AG09319 (cell line): ENCODE measurements around the gene C6orf15.

Source experiments
- DNase-seq: peaks from one replicate; pipeline ENCODE4 v3.0.0-alpha.2; 2010; ENCODE audit warnings: low read depth; ENCODE audit errors: extremely low read depth
- CTCF ChIP-seq: IDR thresholded peaks from 2 replicates; pipeline ENCODE4 v1.5.1; 2011; ENCODE audit warnings: low read depth, mild to moderate bottlenecking, inconsistent platforms, low read length, moderate library complexity

The C6orf15 gene

GRCh38 chr6:31090973-31091364 lies 21.4 kb downstream of the C6orf15 start:
- no peak for TF ChIP-seq CTCF

GRCh38 chr6:31090275-31090972 lies 22.0 kb downstream of the C6orf15 start:
- no peak for DNase-seq
- TF ChIP-seq CTCF: no peak

More at GRCh38 chr6:31090973-31091364, 21.4 kb downstream of the C6orf15 start:
- no peak for DNase-seq

GRCh38 chr6:31087494-31088089 lies 24.8 kb downstream of the C6orf15 start:
- peak; percentile 63 for DNase-seq
- peak; percentile 79 for TF ChIP-seq CTCF

- TF ChIP-seq CTCF: no peak
- DNase-seq: no peak
These were observed 25.5 kb downstream of the C6orf15 start for GRCh38 chr6:31086788-31087440.

GRCh38 chr6:31083742-31084354 lies 28.5 kb downstream of the C6orf15 start:
- no peak for DNase-seq
- TF ChIP-seq CTCF: peak; percentile 34

GRCh38 chr6:31081872-31082271 lies 30.5 kb downstream of the C6orf15 start:
- no peak for TF ChIP-seq CTCF
- no peak for DNase-seq
